HepG2 (cell line): Measurements from ENCODE around the gene RHBDF2. TPM values are rescaled to one million over a fixed set of nuclear protein-coding genes. Genes with fewer than 3 reads are reported as not detected.

Experiments used
- AFF4 ChIP-seq: sonication (generic); formaldehyde crosslinking; IDR thresholded peaks from 2 replicates; pipeline ENCODE4 v1.4.0; 2020; ENCODE audit warnings: missing genetic modification reagents
- CBX5 ChIP-seq: sonication (generic); formaldehyde crosslinking; IDR thresholded peaks from 2 replicates; pipeline ENCODE4 v1.4.0; 2020; ENCODE audit warnings: missing genetic modification reagents, borderline replicate concordance
- GLMP ChIP-seq: sonication (generic); formaldehyde crosslinking; IDR thresholded peaks from 2 replicates; pipeline ENCODE4 v1.9.0; 2021; ENCODE audit warnings: missing genetic modification reagents, mild to moderate bottlenecking, borderline replicate concordance
- HMG20B ChIP-seq: conservative IDR thresholded peaks from 2 replicates; pipeline ENCODE4 v1.6.1; 2016; ENCODE audit warnings: missing genetic modification reagents, missing compliant biosample characterization
- HNF4A ChIP-seq: sonication (generic); formaldehyde crosslinking; IDR thresholded peaks from 2 replicates; pipeline ENCODE4 v1.4.0; 2020; ENCODE audit warnings: missing genetic modification reagents
- JUN ChIP-seq: sonication (generic); formaldehyde crosslinking; IDR thresholded peaks from 2 replicates; pipeline ENCODE4 v1.4.0; 2020; ENCODE audit warnings: mild to moderate bottlenecking, missing genetic modification reagents
- RARG ChIP-seq: sonication (generic); formaldehyde crosslinking; IDR thresholded peaks from 2 replicates; pipeline ENCODE4 v1.4.0; 2020; ENCODE audit warnings: low read depth, mild to moderate bottlenecking, missing genetic modification reagents
- RBM39 ChIP-seq: fragments of 200-400 bp; formaldehyde crosslinking; IDR thresholded peaks from one replicate; pipeline ENCODE4 v1.6.1; 2018; ENCODE audit warnings: antibody characterized with exemption, mild to moderate bottlenecking, low read depth, low read length; ENCODE audit not compliant: poor library complexity, severe bottlenecking
- SNAI1 ChIP-seq: sonication (generic); formaldehyde crosslinking; IDR thresholded peaks from 2 replicates; pipeline ENCODE4 v1.5.0; 2020; ENCODE audit warnings: mild to moderate bottlenecking, missing genetic modification reagents, borderline replicate concordance
- ZNF337 ChIP-seq: sonication (generic); formaldehyde crosslinking; IDR thresholded peaks from 2 replicates; pipeline ENCODE4 v1.5.1; 2020; ENCODE audit warnings: missing genetic modification reagents, low read depth, mild to moderate bottlenecking, borderline replicate concordance
- ZNF431 ChIP-seq: sonication (generic); formaldehyde crosslinking; IDR thresholded peaks from 2 replicates; pipeline ENCODE4 v1.9.0; 2022; ENCODE audit warnings: missing genetic modification reagents, low read depth, mild to moderate bottlenecking, borderline replicate concordance
- ZNF543 ChIP-seq: sonication (generic); formaldehyde crosslinking; IDR thresholded peaks from 2 replicates; pipeline ENCODE4 v1.4.0; 2020; ENCODE audit warnings: mild to moderate bottlenecking, missing genetic modification reagents
- ZNF574 ChIP-seq: sonication (generic); formaldehyde crosslinking; IDR thresholded peaks from 2 replicates; pipeline ENCODE4 v1.4.0; 2020; ENCODE audit warnings: missing genetic modification reagents
- ZNF605 ChIP-seq: sonication (generic); formaldehyde crosslinking; IDR thresholded peaks from 2 replicates; pipeline ENCODE4 v1.8.0; 2022; ENCODE audit warnings: mild to moderate bottlenecking, missing genetic modification reagents
- ZNF790 ChIP-seq: sonication (generic); formaldehyde crosslinking; IDR thresholded peaks from 2 replicates; pipeline ENCODE4 v1.8.0; 2022; ENCODE audit warnings: missing genetic modification reagents, mild to moderate bottlenecking, borderline replicate concordance
- polyA plus RNA-seq, 8 experiments: library from polyadenylated mRNA; depleted of rRNA in 3 of 8; stranded (reverse) in 7 of 8; unstranded in 1 of 8; fragments of >200 nt; fragmentation: Illumina TruSeq in 4 of 8; extraction: Trizol in 4 of 8; gene quantifications; 2 replicates each; pipeline versions ENCODE4 v1.2.1 to v1.2.3, GENCODE V29; 2011 to 2016; ENCODE audit warnings: low read depth in 4 of 8, missing spikeins in 1 of 8, mixed read lengths in 1 of 8; ENCODE audit not compliant: insufficient read depth in 1 of 8
- total RNA-seq, 5 experiments: library from RNA; depleted of rRNA; stranded (reverse); fragments of >200 nt; fragmentation: Illumina TruSeq; extraction: Trizol; gene quantifications; 2 replicates each; pipeline ENCODE4 v1.2.3, GENCODE V29; 2016; ENCODE audit warnings: low read depth in 1 of 5
- TF ChIP-seq, protein P1 (sequence below): sonication (generic); formaldehyde crosslinking; IDR thresholded peaks from 2 replicates; pipeline ENCODE4 v1.4.0; 2020; ENCODE audit warnings: missing genetic modification reagents

RHBDF2 gene
- total and polyA plus RNA-seq, 2 of the 13 experiments (the other 11 are each of a cell fraction or from before 2014, with no cell fraction given): 7.8 to 24.2 TPM

DNA sequence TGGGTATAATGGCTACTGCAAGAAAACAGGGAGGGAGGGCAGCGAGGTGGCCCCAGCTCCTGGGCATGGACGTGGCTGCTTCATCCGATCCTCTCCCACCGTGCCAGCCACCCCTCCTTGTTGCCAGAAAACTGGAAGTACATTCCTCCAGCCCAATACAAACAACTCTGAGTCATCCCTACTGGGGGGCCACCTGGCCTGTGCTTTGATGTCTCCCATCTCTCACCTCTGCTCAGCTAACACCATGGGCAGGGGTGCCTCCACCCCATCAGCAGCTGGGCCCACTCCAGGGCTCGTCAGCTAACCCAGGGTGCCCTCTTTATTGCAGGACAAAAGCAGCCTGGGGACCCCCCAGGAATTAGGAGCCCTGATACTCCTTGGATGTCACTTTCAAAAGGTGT, 2.0 kb downstream of the RHBDF2 start (continued):
- TF ChIP-seq AFF4 (CRISPR knock-in tag) (peak; percentile 81; the same call in 1 of the 2 replicates), ZNF543 (no peak), CBX5 (CRISPR knock-in tag) (peak; percentile 93; the same call in 1 of the 2 replicates), ZNF790 (CRISPR knock-in tag) (no peak), RBM39 (peak; percentile 13), ZNF337 (no peak), GLMP (no peak), HNF4A (CRISPR knock-in tag) (peak; percentile 44), HMG20B (CRISPR knock-in tag) (peak; percentile 74; the same call in 1 of the 2 replicates), RARG (CRISPR knock-in tag) (no peak), JUN (CRISPR knock-in tag) (peak; percentile 96), SNAI1 (CRISPR knock-in tag) (no peak; the same call in none of the 2 replicates), ZNF431 (no peak), ZNF574 (CRISPR knock-in tag) (peak; percentile 61; the same call in 1 of the 2 replicates), ZNF605 (CRISPR knock-in tag) (peak; percentile 75)
- TF ChIP-seq, protein P1, sequence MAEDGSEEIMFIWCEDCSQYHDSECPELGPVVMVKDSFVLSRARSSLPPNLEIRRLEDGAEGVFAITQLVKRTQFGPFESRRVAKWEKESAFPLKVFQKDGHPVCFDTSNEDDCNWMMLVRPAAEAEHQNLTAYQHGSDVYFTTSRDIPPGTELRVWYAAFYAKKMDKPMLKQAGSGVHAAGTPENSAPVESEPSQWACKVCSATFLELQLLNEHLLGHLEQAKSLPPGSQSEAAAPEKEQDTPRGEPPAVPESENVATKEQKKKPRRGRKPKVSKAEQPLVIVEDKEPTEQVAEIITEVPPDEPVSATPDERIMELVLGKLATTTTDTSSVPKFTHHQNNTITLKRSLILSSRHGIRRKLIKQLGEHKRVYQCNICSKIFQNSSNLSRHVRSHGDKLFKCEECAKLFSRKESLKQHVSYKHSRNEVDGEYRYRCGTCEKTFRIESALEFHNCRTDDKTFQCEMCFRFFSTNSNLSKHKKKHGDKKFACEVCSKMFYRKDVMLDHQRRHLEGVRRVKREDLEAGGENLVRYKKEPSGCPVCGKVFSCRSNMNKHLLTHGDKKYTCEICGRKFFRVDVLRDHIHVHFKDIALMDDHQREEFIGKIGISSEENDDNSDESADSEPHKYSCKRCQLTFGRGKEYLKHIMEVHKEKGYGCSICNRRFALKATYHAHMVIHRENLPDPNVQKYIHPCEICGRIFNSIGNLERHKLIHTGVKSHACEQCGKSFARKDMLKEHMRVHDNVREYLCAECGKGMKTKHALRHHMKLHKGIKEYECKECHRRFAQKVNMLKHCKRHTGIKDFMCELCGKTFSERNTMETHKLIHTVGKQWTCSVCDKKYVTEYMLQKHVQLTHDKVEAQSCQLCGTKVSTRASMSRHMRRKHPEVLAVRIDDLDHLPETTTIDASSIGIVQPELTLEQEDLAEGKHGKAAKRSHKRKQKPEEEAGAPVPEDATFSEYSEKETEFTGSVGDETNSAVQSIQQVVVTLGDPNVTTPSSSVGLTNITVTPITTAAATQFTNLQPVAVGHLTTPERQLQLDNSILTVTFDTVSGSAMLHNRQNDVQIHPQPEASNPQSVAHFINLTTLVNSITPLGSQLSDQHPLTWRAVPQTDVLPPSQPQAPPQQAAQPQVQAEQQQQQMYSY (CRISPR knock-in tag): no peak
